Measurements from ENCODE around the gene CCDC172.

CCDC172 gene, protein sequence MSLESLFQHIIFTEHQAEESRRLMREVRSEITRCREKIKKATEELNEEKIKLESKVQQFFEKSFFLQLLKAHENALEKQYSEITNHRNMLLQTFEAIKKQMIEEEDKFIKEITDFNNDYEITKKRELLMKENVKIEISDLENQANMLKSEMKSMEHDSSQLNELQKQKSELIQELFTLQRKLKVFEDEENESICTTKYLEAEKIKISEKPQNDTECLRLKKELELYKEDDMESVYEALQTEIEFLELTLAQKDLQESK

GRCh38 chr10:116324227-116324950, at the start of gene CCDC172:
Gene CCDC172 (plus strand): TSS chr10:116324448. CDS start chr10:116325012, 564 bp downstream.
- no peak for DNase-seq

GRCh38 chr10:116276981-116277380, 47.3 kb upstream of the CCDC172 start:
- no peak for DNase-seq

DNA sequence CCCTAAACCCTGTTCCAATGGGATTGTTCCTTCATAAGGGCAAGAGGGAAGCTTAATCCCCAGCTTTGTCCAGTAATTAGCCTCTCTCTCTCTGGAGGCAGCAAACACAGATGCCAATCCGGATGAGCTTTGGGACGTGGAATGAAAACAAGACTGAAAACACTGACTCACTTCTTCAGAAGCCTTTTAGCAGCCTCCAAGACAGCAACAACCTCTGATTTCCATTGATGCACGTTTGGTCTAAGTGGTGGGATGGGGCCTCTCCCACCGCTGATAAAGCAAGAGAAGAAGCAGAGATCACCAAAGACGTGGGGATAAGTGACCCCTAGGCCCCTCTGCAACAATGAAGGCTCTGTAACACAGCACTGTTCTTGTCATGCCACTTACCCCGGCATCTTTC, 45.4 kb upstream of the CCDC172 start:
- DNase-seq: no peak

DNA sequence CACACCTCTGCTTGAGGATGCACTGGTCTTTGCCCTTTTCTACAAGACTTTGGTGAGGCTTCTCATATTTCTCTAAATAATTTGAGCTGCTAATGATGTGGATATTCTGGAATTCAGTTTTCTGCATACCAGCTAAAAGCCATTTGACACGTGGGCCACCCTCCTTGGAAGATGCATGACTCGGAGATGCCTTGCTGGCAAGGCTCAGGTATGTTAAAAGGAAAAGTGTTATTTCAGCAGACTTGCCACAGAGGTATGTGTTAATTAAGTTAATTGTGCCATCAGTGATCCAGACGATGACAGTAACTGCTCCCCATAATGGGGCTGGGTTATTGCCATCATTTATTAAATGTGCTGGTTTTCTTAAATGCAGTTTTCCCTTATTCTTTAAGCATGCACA, 42.5 kb upstream of the CCDC172 start:
- no peak for DNase-seq

DNA sequence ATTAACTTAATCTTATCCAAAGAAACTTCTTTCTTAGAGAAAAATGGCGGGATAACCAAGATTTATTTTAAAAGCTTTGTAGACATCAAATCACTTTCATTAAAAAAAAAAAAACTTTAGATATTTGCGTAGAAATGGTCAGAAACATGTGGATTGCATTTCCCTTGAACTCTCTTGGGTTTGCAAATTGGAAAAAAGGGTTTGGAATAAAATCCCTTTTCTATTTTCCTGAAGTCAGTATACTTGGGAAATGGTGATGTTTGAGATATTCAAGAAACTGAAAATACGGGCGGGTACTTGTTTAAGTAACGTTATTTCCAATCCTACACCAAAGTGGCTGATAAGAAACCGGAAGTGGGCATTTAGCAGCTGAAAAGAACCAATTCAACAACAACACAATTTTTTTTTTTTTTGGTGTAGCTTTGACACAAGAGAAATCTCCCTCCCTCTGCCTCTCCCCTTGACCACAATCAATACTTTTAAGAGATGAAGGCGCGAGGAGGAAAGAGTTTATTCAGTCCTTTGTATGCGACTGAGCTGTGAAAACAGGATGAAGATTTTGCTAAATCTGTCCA, 37.5 kb upstream of the CCDC172 start:
- no peak for DNase-seq

DNA sequence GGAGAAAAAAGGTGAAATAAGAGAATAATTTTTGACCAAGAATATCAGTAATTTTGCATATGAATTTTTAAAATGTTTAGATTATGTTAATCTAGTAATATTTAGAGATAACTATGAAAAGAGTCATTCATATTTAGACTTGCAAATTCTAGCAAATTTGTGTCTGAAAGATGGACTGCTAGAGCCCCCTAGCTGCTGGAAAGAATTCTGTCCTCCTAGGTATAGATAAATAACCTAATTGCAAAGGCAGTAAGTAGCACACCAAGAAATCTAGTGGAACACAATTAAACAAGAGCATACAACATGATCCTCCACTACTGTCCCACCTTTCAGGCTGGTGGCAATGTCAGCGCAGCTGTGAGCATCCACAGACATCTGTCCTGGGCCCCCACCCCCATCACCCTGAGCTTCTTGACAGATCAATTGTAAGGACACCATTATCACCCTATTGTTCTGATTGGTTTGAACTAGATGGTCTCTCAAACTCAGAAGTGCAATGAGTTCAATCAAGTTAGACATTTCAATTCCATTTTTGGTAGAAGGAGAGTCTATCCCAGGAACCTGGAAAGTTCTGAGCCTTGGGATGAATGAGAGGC, 36.2 kb upstream of the CCDC172 start:
- no peak for DNase-seq

- DNase-seq: no peak
These were observed 34.6 kb upstream of the CCDC172 start for GRCh38 chr10:116289652-116290051.

GRCh38 chr10:116292493-116292892, 31.8 kb upstream of the CCDC172 start:
- DNase-seq: no peak

DNA sequence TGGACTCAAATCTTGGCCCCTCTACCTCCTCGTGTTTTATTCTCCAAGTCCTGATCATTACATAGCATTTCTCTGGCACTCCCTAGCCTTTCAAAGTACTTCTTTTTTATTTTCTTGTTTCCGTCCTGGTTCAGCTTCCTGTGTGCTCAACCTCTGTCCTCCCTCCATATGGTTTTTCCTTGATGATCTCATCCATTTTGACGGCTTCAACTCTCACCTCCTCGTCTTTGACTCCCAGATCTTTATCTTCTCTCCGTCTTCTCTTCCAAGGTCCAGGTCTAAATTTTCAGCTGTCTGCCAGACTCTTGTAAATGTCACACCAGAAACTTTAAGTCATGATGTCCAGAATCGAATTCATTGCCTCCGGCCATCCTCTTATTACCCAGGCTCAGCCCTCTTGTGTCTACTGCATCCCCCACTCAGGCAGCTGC, 27.9 kb upstream of the CCDC172 start:
- no peak for DNase-seq

DNA sequence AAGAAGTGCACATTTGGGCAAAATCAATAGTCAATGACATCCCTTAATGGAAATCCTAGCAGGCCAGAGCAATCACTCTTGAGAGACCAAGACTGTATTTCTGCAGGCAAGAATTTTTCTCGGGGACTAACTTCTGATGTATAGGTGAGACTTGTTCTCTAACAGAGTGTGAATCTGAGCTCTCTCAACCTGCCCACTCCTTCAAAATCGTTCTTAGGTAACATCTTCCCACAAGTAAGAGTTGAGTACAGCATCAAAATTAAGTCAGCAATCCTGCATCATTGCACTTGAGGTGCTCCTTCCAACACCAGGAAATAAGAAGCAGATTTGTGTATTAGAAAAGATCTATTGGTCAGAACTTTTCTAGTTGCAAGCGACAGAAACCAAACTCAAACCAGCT, 25.7 kb upstream of the CCDC172 start:
- DNase-seq: no peak

DNA sequence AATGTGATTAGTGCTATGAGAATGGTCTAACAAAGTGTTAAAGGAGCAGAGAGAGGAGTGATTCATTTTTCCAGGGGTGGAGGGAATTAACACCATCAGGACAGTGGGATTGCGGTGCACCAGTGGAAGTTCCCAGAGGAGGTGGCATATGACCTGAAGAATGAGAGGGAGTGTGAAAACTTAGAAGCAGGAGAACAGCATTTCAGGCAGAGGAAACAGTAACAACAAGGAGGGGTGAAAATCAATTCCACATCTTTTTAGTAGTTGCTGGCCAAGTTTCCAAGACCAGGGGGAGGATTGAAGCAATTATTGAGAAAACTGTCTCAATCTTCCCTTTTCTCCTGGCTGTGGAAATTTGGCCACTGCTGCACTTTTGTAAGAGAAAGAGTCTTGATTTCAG, 23.7 kb upstream of the CCDC172 start:
- no peak for DNase-seq

DNA sequence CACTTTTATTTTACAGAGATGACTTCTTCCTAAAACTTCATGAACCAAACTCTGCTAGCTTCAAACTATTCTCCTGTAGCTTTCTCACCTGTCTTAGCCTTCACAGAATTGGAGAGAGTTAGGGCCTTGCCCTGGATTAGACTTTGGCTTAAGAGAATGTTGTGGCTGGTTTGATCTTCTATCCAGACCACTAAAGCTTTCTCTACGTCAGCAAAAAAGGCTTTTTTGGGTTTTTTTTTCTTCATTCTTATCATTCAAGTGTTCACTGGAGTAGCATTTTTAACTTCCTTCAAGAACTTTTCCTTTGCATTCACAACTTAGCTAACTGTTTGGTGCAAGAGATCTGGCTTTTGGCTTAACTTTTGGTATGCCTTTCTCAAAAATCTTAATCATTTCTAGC, 19.3 kb upstream of the CCDC172 start:
- no peak for DNase-seq

- no peak for DNase-seq
These were observed 17.4 kb upstream of the CCDC172 start for GRCh38 chr10:116306847-116307246.

- no peak for DNase-seq
These were observed 16.8 kb upstream of the CCDC172 start for GRCh38 chr10:116307455-116307854.

DNA sequence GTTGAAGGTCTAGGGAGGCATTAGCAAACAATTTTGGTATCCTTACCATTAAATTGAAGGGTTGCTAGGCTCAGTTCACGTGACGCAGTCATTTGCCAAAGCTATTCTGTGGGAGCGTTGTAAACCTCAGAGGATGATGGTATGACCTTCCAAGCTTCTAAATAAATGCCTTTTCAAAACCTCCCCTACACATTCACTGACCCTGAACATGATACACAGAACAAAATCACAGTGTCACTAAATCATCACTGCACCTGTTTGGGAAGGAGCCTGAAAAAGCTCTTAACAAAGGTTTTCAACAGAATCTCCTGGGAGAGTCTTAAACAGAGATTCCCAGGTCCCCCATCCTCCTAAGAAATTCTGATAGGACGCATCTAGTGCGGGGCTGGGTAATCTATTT, 13.2 kb upstream of the CCDC172 start:
- no peak for DNase-seq

DNA sequence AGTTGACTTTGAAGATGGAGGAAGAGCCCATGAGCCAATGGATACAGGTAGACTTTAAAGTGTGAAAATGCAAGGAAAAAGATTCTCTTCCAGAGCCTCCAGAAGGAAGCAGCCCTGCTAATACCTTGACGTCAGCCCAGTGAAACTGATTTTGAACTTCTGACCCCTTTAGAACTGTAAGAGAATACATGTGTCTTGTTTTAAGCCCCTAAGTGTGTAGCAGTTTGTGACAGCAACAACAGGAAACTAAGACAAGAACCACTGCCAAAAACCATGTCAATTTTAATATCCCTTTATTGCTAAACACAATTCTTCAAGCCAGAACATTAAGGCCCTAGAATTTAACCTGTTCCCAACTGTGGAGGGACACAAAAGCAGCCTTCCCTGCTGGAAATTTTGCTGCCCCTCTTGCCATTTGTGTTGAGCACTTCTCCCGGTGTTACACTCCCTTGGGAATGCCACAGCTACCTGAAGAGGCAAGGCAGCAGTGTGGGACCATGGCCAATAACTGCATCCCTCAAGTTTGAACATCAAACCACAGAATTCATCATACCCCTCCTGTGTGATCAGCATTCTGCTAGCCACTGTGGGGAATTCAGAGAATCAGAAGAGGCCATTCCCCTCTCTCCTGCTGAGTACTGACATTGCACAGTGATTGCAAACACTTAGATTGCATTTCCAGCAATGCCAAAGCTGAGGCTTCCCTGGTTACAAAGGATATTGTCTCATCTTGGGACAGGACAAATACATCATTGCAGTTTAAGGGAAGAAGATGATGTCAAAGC, 12.3 kb upstream of the CCDC172 start:
- no peak for DNase-seq

- no peak for DNase-seq
These were observed 11.7 kb upstream of the CCDC172 start for GRCh38 chr10:116312548-116312947.

- DNase-seq: no peak
These were observed 7.7 kb upstream of the CCDC172 start for GRCh38 chr10:116316503-116316902.

GRCh38 chr10:116324951-116325635, 845 bp downstream of the CCDC172 start:
- DNase-seq: no peak

DNA sequence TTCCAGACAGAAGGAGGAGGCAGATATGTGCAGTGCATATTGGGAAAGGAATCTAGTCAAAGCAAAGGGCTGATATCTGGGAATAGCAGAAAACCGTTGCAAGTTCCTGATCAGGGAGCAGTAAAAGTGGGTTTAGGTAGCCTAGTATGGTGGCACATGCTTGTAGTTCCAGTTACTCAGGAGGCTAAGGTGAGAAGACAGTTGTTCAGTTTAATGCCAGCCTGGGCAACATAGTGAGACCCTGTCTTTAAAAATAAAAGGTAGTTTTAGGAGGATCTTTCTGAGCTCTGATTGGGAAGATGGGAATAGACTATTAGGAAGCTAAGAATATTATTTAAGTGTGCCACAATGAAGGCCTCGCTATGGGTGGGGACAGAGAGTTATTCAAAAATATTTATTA, 1.7 kb downstream of the CCDC172 start:
- no peak for DNase-seq

DNA sequence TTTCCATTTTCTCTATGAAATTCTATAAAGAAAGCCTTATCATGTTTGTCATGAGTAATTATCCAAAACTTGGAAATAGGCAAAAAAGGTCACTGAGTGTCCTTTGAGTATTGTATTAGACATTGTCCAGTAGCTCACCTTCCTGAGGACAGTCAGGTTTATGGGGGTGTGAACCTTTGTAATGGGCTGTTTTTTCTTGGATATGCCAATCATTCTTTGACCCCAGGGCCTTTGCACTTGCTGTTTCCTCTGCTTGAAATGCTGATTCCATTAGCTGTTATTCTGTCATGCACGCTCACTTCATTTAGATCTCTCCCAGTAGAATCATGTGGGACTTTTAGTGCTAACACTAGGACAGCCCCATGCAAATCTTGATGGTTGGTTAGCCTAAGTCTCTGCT, 4.9 kb downstream of the CCDC172 start:
- no peak for DNase-seq

- no peak for DNase-seq
These were observed 7.6 kb downstream of the CCDC172 start for GRCh38 chr10:116331815-116332214.

GRCh38 chr10:116336866-116337265, 12.6 kb downstream of the CCDC172 start:
- no peak for DNase-seq
